Measurements from ENCODE around the gene TANC2.
A peak's percentile ranks its signal among the peaks of the same experiment; 100 is the strongest.
"Not testable (repeated sequence)": the region's sequence is repeated elsewhere in the genome, so short reads cannot be mapped to it uniquely, and the experiment has no call there.

Gene TANC2

GRCh38 chr17:62965174-62965685 is 805 bp upstream of the TANC2 start:
- no peak for DNase-seq

DNA sequence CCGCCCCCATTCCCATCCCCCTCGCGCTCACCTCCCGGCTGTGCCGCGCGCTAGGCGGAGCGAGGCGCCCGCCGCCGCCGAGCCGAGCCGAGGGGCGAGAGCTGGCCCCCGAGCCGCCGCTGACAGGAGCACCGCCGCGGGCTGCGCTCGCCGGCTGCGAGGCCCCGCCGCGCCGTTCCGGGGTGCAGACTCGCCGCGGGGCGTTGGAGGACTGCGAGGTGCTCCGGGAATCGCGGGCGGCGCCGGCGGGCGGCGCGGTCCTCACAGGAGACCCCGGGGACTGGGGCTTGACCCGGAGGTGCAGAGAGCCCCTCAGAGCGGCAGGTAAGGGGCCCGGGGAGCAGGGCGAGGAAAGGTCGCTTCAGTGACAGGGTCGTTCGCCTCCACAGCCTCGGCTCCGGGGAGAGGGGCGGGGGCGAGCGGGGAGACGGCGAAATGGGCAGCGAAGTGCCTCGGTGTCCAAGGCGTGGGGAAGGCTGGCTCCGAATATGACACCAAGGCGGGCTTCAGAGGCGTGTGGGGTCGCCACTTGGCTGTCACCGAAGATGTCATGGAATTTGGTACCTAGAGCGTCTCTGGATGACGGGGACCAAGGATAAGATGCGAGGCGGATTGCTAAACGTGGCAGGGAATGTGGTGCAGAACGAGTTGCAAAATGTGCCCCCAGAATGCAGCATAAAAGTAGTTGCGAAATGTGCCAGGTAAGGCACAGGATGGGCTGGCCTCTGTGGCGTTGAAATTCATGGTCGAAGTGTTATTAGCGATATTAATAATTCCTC is 580 bp downstream of the TANC2 start:
- peak; percentile 66 to 68 for DNase-seq

DNA sequence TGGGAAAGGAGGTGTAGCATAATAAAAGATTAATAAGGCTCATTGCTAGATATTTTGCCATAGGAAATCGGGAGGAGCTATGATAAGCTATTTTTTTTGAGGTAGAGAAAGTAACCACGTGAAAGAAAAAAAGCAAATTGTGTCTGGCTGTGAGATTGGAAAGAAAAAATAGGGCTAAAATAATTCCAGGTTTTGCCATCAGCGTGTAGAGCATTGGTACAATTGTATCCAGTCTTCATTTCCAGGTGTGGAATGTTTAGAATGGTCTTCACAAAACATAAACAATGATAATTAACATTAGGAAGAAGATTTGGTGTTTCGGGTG is 1.1 kb downstream of the TANC2 start:
- no peak for DNase-seq

GRCh38 chr17:62968445-62968923 is 2.4 kb downstream of the TANC2 start:
- peak; percentile 45 to 56 for DNase-seq

GRCh38 chr17:62970610-62971009 is 4.6 kb downstream of the TANC2 start:
- DNase-seq = no peak

- no peak for DNase-seq
Measured at GRCh38 chr17:62971853-62972252, 5.8 kb downstream of the TANC2 start.

DNA sequence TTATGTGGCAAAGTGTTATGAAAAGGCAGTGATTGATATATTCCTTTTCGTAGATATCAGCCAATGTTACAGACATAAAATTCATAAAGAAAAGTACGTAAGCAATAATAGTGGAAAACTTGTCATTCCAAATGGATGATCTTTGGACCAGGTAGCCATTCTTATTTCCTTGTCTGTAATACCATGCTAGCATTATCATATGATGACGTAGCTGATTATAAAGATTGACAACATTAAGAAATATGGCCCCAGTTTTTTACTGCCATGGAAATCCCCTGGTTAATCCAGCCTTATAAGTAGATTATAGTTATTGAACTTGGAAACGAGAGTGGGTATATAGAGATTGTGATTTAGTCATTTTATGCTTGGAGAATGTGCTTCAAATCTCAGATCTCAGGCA is 8.8 kb downstream of the TANC2 start:
- DNase-seq = no peak

- DNase-seq = no peak
Measured at GRCh38 chr17:62975206-62975605, 9.2 kb downstream of the TANC2 start.

GRCh38 chr17:62976643-62977231 is 10.7 kb downstream of the TANC2 start:
- DNase-seq = not testable (repeated sequence)

DNA sequence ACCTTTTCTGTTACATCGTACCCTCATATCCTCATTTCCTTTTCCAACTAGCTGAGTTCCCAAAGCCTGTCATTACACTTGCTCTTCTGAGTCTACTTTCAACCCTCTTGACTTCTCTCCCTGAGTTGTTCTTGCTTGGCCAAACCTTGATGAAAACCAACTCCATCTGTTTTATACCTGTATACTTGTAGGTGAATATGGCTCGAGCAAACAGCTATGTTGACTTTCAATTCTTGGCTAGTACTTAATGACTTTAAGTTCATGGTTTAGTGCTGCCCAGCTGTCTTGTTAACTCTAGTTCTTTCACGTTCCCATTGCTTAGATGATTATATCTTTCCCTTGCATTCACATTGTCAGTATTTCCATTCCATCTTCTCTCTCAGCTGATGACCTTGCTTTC is 14.8 kb downstream of the TANC2 start:
- DNase-seq = no peak

- DNase-seq = no peak
Measured at GRCh38 chr17:62981933-62982332, 15.9 kb downstream of the TANC2 start.

DNA sequence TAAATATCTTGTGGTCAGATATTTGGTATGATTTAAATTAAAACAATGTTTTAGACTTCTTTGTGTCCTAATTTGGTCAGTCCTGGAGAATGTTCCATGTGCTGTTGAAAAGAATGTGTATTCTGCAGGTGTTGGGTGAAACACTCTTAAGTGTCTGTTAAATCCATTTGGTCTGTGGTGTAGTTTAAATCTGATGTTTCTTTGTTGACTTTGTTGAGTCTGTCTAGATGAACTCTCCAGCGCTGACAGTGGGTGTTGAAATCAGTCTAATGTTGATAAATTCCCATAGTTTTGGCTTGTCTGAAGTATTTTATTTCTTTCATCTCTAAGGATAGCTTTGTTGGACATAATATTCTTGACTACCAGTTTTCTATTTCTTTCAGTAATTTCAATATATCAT is 18.8 kb downstream of the TANC2 start:
- no peak for DNase-seq

- no peak for DNase-seq
Measured at GRCh38 chr17:62986549-62986948, 20.5 kb downstream of the TANC2 start.

- no peak for DNase-seq
Measured at GRCh38 chr17:62987136-62987535, 21.1 kb downstream of the TANC2 start.

DNA sequence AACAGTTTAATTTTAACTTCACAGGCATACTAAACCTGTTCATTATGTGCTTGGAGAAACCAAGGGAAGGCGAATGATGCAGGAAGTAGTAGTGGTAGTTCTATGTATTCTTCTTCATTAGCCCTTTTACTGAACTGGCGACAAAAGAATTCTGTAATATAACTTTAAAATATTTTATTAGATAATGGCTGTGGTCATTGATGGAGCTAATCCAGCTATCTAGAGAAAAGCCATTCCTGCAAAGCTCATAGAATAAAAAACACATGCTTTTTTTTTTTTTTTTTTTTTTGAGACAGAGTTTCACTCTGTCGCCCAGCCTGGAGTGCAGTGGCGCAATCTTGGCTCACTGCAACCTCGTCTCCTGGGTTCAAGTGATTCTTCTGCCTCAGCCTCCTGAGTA is 23.5 kb downstream of the TANC2 start:
- DNase-seq = no peak

GRCh38 chr17:62994931-62995330 is 28.9 kb downstream of the TANC2 start:
- no peak for DNase-seq

- no peak for DNase-seq
Measured at GRCh38 chr17:62995377-62995885, 29.4 kb downstream of the TANC2 start.

DNA sequence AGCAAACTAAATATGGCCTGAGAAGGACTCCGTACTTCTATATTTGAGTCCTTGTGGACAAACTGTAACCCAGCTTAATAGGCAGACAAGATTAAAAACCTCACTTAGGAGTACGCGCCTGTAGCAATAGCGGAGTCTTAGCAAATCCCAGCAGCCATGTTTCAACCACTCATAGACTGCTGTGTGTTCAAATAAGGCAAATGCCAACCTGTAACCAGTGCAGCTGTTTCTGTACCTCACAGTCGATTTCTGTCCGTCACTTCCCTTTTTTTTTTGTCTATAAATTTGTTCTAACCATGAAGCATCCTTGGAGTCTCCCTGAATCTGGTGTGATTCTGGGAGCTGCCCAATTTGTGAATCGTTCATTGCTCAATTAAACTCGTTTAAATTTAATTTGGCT is 30.2 kb downstream of the TANC2 start:
- DNase-seq = no peak

GRCh38 chr17:62998166-62998565 is 32.1 kb downstream of the TANC2 start:
- DNase-seq = no peak

- no peak for DNase-seq
Measured at GRCh38 chr17:62998665-62999393, 32.8 kb downstream of the TANC2 start.

- DNase-seq = no peak
Measured at GRCh38 chr17:62999736-63000135, 33.7 kb downstream of the TANC2 start.

DNA sequence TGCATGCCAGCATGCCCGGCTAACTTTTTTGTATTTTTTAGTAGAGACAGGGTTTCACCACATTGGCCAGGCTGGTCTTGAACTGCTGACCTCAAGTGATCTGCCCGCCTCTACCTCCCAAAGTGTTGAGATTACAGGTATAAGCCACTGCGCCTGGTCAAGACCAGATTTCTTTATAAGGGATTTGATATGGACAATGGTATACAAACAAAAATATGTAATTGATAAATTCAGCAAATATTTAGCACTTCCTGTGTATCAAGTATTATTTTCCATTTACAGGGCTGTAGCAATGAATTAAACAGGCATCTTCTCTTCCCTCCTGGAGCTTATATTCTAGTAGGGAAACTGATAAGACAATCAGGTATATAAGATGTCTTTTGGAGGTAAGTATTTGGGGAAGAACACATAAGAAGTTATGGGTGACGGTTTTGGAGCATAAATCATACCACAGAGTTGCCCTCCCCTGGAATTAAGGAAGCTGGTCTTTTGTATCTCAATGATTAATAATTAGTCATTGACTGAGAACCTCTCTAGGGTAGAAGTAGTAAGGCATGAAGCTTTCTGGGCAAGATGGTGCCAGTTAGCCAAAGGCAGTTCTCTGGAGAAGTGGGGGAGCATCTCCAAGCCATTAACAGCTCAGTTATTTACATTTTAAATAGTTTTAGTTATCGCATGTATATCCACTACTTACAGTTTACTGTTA is 35.8 kb downstream of the TANC2 start:
- no peak for DNase-seq

DNA sequence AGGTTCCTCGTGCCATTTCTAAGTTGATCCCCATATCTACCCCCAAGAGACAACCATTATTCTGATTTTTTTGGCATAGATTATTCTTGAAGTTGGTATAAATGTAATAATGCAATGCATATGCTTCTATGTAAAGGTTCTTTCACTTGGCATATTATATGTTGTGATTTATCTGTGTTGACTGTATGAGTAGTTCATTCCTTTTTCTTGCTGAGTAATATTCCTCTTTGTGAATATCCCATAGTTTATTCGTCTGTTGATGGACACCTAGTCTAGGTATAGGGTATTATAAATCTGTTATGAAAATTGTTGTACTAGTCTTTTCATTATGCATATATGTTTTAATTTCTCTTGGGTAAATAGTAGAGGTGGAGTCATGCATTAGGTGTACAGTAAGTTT is 36.6 kb downstream of the TANC2 start:
- DNase-seq = no peak
